Stimulated activated CD8-positive, alpha-beta memory T cell treated with anti-CD3 and anti-CD28 coated beads, Interleukin-12 subunit alpha, Interleukin-12 subunit beta, amount 100 ng/mL, for 24 hours (primary cell): ENCODE results near the gene ZP3.
"Not testable (repeated sequence)": the region's sequence is repeated elsewhere in the genome, so short reads cannot be mapped to it uniquely, and the experiment has no call there.

ENCODE experiments used
- DNase-seq: peaks from one replicate; pipeline ENCODE4 v3.0.0-alpha.2; 2020; ENCODE audit errors: extremely low read depth

Gene ZP3

DNA sequence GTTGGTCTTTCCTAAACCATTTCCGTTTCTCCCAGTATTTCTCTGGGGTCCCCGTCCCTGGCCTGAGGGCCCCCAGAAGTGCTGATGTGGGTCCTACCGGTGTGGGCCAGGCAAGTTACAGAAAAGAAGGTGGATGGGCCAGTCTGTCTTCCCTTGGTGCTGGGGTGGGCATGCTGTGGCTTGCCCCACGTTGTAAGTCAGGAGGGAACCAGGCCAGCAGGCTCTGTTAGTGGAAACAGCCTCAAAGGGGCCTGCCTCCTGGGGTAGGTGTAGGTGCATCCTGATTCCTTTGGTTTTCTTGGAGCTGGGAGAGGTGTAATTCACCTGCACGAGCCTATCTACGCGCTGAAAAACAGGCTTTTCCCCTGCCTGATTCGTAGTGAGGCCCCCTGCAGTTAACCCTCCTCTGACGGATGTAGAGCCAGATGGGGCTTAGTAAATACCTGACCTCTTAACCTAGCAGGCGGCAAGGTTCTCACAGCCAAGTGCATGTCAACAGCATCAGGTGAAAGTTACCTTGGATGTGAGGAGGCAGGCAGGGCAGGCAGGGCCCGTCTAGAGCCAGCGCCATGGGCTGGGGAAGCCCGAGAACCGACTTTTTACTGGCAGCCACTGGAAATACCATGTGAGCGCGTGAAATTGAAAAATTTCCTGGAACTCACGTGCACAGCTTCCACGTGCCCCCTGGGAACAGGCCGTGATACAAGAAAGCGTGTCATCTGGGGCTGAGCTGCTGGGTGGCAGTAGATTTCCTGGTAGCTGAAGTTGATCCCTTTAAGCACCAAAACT is 61.3 kb downstream of the ZP3 start:
- not testable (repeated sequence) for DNase-seq

DNA sequence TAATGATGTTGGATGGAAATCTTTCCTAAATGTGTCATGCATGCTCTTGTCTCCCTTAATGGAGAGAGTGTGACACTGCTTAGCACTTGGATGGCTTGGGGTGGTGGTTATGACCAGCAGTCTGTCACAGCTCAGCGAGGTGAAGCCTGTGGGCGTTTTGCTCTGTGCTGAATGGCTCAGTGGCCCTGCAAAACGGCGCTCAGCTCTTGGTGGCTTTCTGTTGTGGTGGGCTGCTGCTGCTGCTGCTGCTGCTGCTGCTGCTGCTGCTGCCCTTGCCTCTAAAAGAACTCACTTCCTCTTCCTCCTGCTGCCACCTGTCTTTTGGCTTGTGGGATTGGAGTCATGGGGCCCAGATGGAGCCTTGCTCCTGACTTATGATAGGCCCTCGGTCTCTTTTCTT is 61.9 kb downstream of the ZP3 start:
- not testable (repeated sequence) for DNase-seq

DNA sequence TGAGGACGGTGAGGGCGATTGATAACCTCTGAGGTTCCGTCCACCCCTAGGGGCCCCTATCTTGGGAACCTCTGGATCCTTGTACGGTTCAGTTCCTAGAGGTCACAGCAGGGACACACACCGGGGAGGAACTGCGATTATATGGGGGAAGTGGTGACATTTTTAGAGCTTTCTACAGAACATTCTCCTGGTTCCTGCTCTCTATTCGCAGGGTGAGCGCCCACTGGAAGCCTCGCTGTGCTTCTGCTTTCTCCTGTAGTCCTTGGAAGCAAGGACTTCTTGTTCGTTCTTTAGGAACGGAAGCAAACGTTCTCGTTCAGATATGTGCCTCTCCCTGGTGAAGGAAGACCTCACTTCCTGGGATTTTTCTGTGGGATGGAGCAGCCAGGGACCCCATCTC is 63.2 kb downstream of the ZP3 start:
- not testable (repeated sequence) for DNase-seq
